HCT116 (cell line): ENCODE data around the gene CD84. TPM values are rescaled to one million over a fixed set of nuclear protein-coding genes. Genes with fewer than 3 reads are reported as not detected.

Experiments
- ATAC-seq: fragments of 200-7000 bp; cut with Tn5 transposase; 2 replicates; pipeline ENCODE4 v1.9.1; 2020; ENCODE audit warnings: mild to moderate bottlenecking, moderate library complexity
- BruUV-seq: library from RNA; stranded (reverse); fragments of 400-500 nt; replicated peaks from 2 replicates; lab custom pipeline; 2021; lab: Mats Ljungman, UMichigan
- CTCF ChIA-PET: fragments of 300-600 bp; sonication (Branson Sonifier 250); formaldehyde crosslinking; loops from one replicate; lab custom pipeline; 2021; ENCODE audit warnings: antibody characterized with exemption; lab: Charles Lee
- POLR2A ChIA-PET: fragments of 300-600, 350-600 bp; sonication (Branson Sonifier 250); formaldehyde crosslinking; loops from one replicate; lab custom pipeline; 2021; ENCODE audit warnings: antibody characterized with exemption; lab: Charles Lee
- RAD21 ChIA-PET, 2 experiments: fragments of 300-600 bp; sonication (Branson Sonifier 250); formaldehyde crosslinking; loops; one replicate each; lab custom pipeline; 2023; ENCODE audit warnings: low total read pairs in 2 of 2; ENCODE audit not compliant: uncharacterized antibody in 2 of 2, unreplicated experiment in 2 of 2, low non-redundant PET in 1 of 2; lab: Charles Lee
- DNase-seq: peaks from one replicate; pipeline ENCODE4 v3.0.0-alpha.2; 2010; ENCODE audit warnings: low read depth, low spot score
- H2AFZ ChIP-seq: fragments of 200-600 bp; shearing (Covaris generic), sonication (generic); 2 replicates; pipeline ENCODE4 v1.6.1; 2017; ENCODE audit warnings: low read depth, mixed run types, mixed read lengths, antibody characterized with exemption, low read length; ENCODE audit not compliant: poor library complexity, severe bottlenecking
- H3K27ac ChIP-seq: 2 replicates; pipeline ENCODE4 v1.5.1; 2012; ENCODE audit warnings: low read depth, low read length
- H3K27me3 ChIP-seq: fragments of 200-600 bp; sonication (generic); 2 replicates; pipeline ENCODE4 v1.6.1; 2016; ENCODE audit warnings: mixed run types, low read length, mixed read lengths; ENCODE audit not compliant: insufficient read depth
- H3K36me3 ChIP-seq, 2 experiments: fragments of 200-500 bp in 1 of 2; fragments of 200-600 bp in 1 of 2; sonication (Bioruptor generic) in 1 of 2; sonication (generic) in 1 of 2; 2 replicates each; pipeline versions ENCODE4 v1.5.1 to v1.6.1; 2014 to 2016; ENCODE audit warnings: low read length in 2 of 2, inconsistent platforms in 1 of 2, mixed read lengths in 1 of 2, mixed run types in 1 of 2; ENCODE audit not compliant: insufficient read depth in 2 of 2, control insufficient read depth in 1 of 2
- H3K4me1 ChIP-seq, 2 experiments: fragments of 200-600 bp in 1 of 2; sonication (generic) in 1 of 2; 2 replicates each; pipeline versions ENCODE4 v1.5.1 to v1.6.1; 2012 to 2017; ENCODE audit warnings: low read length in 2 of 2, inconsistent platforms in 1 of 2, mild to moderate bottlenecking in 1 of 2, mixed read lengths in 1 of 2, mixed run types in 1 of 2, moderate library complexity in 1 of 2; ENCODE audit not compliant: insufficient read depth in 2 of 2, control insufficient read depth in 1 of 2
- H3K4me2 ChIP-seq: fragments of 200-600 bp; sonication (generic); 2 replicates; pipeline ENCODE4 v1.6.1; 2017; ENCODE audit warnings: mixed run types, low read length, mixed read lengths
- H3K4me3 ChIP-seq, 2 experiments: fragments of 200-600 bp in 1 of 2; sonication (generic) in 1 of 2; replicated peaks in 1 of 2; 2 replicates each; pipeline ENCODE4 v1.5.1; 2011 to 2016; ENCODE audit warnings: low read length in 2 of 2, control low read depth in 1 of 2, low read depth in 1 of 2, mild to moderate bottlenecking in 1 of 2, mixed read lengths in 1 of 2, mixed run types in 1 of 2
- H3K79me2 ChIP-seq: fragments of 200-600 bp; sonication (generic); 2 replicates; pipeline ENCODE4 v1.6.1; 2017; ENCODE audit warnings: mild to moderate bottlenecking, mixed run types, low read length, moderate library complexity, mixed read lengths; ENCODE audit not compliant: insufficient read depth
- H3K9ac ChIP-seq: fragments of 200-600 bp; sonication (generic); 2 replicates; pipeline ENCODE4 v1.6.1; 2016; ENCODE audit warnings: low read length, mixed read lengths
- H3K9me2 ChIP-seq: fragments of 200-600 bp; sonication (generic), shearing (Covaris generic); 2 replicates; pipeline ENCODE4 v1.6.1; 2017; ENCODE audit warnings: mixed run types, mild to moderate bottlenecking, moderate library complexity; ENCODE audit not compliant: insufficient read depth
- H3K9me3 ChIP-seq, 2 experiments: fragments of 200-500 bp in 1 of 2; fragments of 200-600 bp in 1 of 2; sonication (Bioruptor generic) in 1 of 2; sonication (generic) in 1 of 2; 2 replicates each; pipeline ENCODE4 v1.6.1; 2014 to 2017; ENCODE audit warnings: low read length in 2 of 2, mixed read lengths in 2 of 2, inconsistent platforms in 1 of 2, low read depth in 1 of 2, mild to moderate bottlenecking in 1 of 2, mixed run types in 1 of 2, moderate library complexity in 1 of 2; ENCODE audit not compliant: control insufficient read depth in 1 of 2, insufficient read depth in 1 of 2
- H4K20me1 ChIP-seq: fragments of 200-600 bp; sonication (generic), shearing (Covaris generic); 2 replicates; pipeline ENCODE4 v1.6.1; 2017; ENCODE audit warnings: mixed run types, mild to moderate bottlenecking, moderate library complexity; ENCODE audit not compliant: insufficient read depth
- intact Hi-C: fragments of 100-400 bp; cut with micrococcal nuclease; formaldehyde crosslinking; loops from 2 replicates; pipeline ENCODE4 v1.10.0; 2022
- total RNA-seq: library from RNA; stranded (reverse); gene quantifications from one replicate; pipeline ENCODE4 v1.2.1, GENCODE V29; 2021; ENCODE audit not compliant: unreplicated experiment
- TF ChIP-seq, protein P1 (sequence below): IDR thresholded peaks from 2 replicates; pipeline ENCODE4 v1.6.1; 2011; ENCODE audit warnings: mild to moderate bottlenecking, low read length, moderate library complexity; ENCODE audit not compliant: insufficient replicate concordance; ENCODE audit errors: extremely low read depth
- TF ChIP-seq, protein P2 (sequence below): IDR thresholded peaks from 2 replicates; pipeline ENCODE4 v1.6.1; 2012; ENCODE audit warnings: low read depth
- TF ChIP-seq, protein P3 (sequence below): IDR thresholded peaks from 2 replicates; pipeline ENCODE4 v1.6.1; 2012

Gene CD84
- total RNA-seq, 1 experiment from 2014 or later: 0.02 TPM

DNA sequence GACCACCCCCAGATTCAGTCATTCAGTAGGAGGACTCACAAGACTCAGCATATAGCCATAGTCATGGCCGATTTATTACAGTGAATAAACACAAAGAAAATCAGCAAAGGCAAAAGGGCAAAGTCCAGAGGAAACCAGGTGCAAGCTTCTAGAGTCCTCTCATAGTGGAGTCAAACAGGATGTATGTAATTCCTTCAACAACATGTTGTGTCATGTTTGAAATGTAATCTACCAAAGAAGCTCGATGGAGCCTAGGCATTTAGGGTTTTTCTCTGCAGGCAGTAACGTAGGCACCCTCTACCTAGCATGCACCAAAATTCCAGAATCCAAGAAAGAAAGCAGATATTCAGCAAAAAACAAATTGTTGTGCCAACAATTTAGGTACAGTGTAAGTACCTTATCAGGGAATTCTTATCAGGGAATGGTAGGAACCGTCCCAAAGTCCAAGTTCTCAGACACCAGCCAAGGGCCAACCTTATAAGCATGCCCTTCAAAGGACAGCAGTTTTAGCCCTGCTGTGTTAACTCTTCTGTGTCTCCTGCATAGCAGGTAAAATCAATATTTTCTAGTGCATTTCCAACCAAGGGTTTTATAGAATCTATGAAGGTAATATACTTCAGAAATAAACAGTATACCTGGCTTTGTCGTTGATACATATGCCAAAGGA lies 40.2 kb downstream of the CD84 start:
- no peak overlapping the region for H3K9ac ChIP-seq
- RAD21 ChIA-PET: no interaction called here
- H3K27ac ChIP-seq: no peak overlapping the region
- no peak for DNase-seq
- no peak overlapping the region for H3K4me3 ChIP-seq
- no peaks in the 10 kb centered on the region for H4K20me1 ChIP-seq
- H3K9me3 ChIP-seq: no peaks in the 10 kb centered on the region
- no peaks in the 10 kb centered on the region for H3K36me3 ChIP-seq
- intact Hi-C loops: no loop called here
- H3K79me2 ChIP-seq: no peaks in the 10 kb centered on the region
- TF ChIP-seq, protein P1, sequence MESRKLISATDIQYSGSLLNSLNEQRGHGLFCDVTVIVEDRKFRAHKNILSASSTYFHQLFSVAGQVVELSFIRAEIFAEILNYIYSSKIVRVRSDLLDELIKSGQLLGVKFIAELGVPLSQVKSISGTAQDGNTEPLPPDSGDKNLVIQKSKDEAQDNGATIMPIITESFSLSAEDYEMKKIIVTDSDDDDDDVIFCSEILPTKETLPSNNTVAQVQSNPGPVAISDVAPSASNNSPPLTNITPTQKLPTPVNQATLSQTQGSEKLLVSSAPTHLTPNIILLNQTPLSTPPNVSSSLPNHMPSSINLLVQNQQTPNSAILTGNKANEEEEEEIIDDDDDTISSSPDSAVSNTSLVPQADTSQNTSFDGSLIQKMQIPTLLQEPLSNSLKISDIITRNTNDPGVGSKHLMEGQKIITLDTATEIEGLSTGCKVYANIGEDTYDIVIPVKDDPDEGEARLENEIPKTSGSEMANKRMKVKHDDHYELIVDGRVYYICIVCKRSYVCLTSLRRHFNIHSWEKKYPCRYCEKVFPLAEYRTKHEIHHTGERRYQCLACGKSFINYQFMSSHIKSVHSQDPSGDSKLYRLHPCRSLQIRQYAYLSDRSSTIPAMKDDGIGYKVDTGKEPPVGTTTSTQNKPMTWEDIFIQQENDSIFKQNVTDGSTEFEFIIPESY: no peak
- TF ChIP-seq, protein P2, sequence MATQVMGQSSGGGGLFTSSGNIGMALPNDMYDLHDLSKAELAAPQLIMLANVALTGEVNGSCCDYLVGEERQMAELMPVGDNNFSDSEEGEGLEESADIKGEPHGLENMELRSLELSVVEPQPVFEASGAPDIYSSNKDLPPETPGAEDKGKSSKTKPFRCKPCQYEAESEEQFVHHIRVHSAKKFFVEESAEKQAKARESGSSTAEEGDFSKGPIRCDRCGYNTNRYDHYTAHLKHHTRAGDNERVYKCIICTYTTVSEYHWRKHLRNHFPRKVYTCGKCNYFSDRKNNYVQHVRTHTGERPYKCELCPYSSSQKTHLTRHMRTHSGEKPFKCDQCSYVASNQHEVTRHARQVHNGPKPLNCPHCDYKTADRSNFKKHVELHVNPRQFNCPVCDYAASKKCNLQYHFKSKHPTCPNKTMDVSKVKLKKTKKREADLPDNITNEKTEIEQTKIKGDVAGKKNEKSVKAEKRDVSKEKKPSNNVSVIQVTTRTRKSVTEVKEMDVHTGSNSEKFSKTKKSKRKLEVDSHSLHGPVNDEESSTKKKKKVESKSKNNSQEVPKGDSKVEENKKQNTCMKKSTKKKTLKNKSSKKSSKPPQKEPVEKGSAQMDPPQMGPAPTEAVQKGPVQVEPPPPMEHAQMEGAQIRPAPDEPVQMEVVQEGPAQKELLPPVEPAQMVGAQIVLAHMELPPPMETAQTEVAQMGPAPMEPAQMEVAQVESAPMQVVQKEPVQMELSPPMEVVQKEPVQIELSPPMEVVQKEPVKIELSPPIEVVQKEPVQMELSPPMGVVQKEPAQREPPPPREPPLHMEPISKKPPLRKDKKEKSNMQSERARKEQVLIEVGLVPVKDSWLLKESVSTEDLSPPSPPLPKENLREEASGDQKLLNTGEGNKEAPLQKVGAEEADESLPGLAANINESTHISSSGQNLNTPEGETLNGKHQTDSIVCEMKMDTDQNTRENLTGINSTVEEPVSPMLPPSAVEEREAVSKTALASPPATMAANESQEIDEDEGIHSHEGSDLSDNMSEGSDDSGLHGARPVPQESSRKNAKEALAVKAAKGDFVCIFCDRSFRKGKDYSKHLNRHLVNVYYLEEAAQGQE: no peak
- TF ChIP-seq, protein P3, sequence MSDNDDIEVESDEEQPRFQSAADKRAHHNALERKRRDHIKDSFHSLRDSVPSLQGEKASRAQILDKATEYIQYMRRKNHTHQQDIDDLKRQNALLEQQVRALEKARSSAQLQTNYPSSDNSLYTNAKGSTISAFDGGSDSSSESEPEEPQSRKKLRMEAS: no peak
- TF ChIP-seq, all 23 proteins: peak for 0
- ChIA-PET CTCF (no interaction called here), POLR2A (no interaction called here)
- no peaks in the 10 kb centered on the region for H3K27me3 ChIP-seq
- no TSS peak for BruUV-seq
- no peaks in the 10 kb centered on the region; a peak in 1 of 4 replicates for H3K4me1 ChIP-seq
- no peak overlapping the region for H3K4me2 ChIP-seq
- H3K9me2 ChIP-seq: no peaks in the 10 kb centered on the region
- no peak for ATAC-seq
- no peak overlapping the region for H2AFZ ChIP-seq
